Stimulated activated effector memory CD8-positive, alpha-beta T cell treated with anti-CD3 and anti-CD28 coated beads, Interleukin-12 subunit alpha, Interleukin-12 subunit beta, amount 100 ng/mL, for 72 hours (primary cell): ENCODE measurements around the gene THRA.

ENCODE experiments used
- ATAC-seq: fragments of 150-1000 bp; cut with Tn5 transposase; 2 replicates; pipeline ENCODE4 v1.10.0; 2021
- DNase-seq, 2 donors: peaks; one replicate each; pipeline ENCODE4 v3.0.0; 2021 to 2022; ENCODE audit warnings: low spot score in 2 of 2
- H3K27ac Mint-ChIP-seq: one replicate; pipeline ENCODE4 v1.8.0; 2022; ENCODE audit warnings: mild to moderate bottlenecking, mixed read lengths
- H3K36me3 Mint-ChIP-seq: one replicate; pipeline ENCODE4 v1.8.0; 2022; ENCODE audit warnings: mild to moderate bottlenecking, mixed read lengths
- H3K4me1 Mint-ChIP-seq: one replicate; pipeline ENCODE4 v1.8.0; 2022; ENCODE audit warnings: mixed read lengths
- H3K4me3 Mint-ChIP-seq: one replicate; pipeline ENCODE4 v1.8.0; 2022; ENCODE audit warnings: mild to moderate bottlenecking, mixed read lengths
- H3K9me3 Mint-ChIP-seq: one replicate; pipeline ENCODE4 v1.8.0; 2022; ENCODE audit warnings: mixed read lengths

The THRA gene

GRCh38 chr17:40068917-40069750 lies 6.4 kb downstream of the THRA start:
- peak overlapping the region; percentile 83 for H3K4me3 Mint-ChIP-seq
- DNase-seq (peak; percentile 54 to 84), ATAC-seq (peak; percentile 77)
- peak overlapping the region; percentile 95 for H3K27ac Mint-ChIP-seq
- H3K36me3 Mint-ChIP-seq, result peaks cover 10% of the 10 kb centered on the region
- peaks cover 83% of the 10 kb centered on the region for H3K4me1 Mint-ChIP-seq
- no peaks in the 10 kb centered on the region for H3K9me3 Mint-ChIP-seq

- H3K4me1 Mint-ChIP-seq, result peaks cover 81% of the 10 kb centered on the region
- H3K4me3 Mint-ChIP-seq, result peak overlapping the region; percentile 83
- peak overlapping the region; percentile 95 for H3K27ac Mint-ChIP-seq
- H3K36me3 Mint-ChIP-seq, result peaks cover 10% of the 10 kb centered on the region
- H3K9me3 Mint-ChIP-seq, result no peaks in the 10 kb centered on the region
- ATAC-seq (peak; percentile 53), DNase-seq (no peak)
Observed at GRCh38 chr17:40069751-40070708, 7.3 kb downstream of the THRA start.

GRCh38 chr17:40070709-40071312 lies 8.0 kb downstream of the THRA start:
- ATAC-seq (no peak), DNase-seq (no peak)
- Mint-ChIP-seq H3K4me3 (peak overlapping the region; percentile 83), H3K27ac (peak overlapping the region; percentile 95), H3K9me3 (no peaks in the 10 kb centered on the region), H3K4me1 (peaks cover 82% of the 10 kb centered on the region), H3K36me3 (peaks cover 10% of the 10 kb centered on the region)

GRCh38 chr17:40071313-40072039 lies 8.7 kb downstream of the THRA start:
- peak overlapping the region; percentile 95 for H3K27ac Mint-ChIP-seq
- peaks cover 84% of the 10 kb centered on the region for H3K4me1 Mint-ChIP-seq
- DNase-seq (no peak), ATAC-seq (no peak)
- H3K4me3 Mint-ChIP-seq, result peak overlapping the region; percentile 83
- H3K9me3 Mint-ChIP-seq, result no peaks in the 10 kb centered on the region
- H3K36me3 Mint-ChIP-seq, result peaks cover 10% of the 10 kb centered on the region

GRCh38 chr17:40072040-40072734 lies 9.4 kb downstream of the THRA start:
- ATAC-seq, result no peak
- peaks cover 85% of the 10 kb centered on the region for H3K4me1 Mint-ChIP-seq
- no peak overlapping the region for H3K4me3 Mint-ChIP-seq

GRCh38 chr17:40072735-40073346 lies 10.1 kb downstream of the THRA start:
- no peak overlapping the region for H3K4me3 Mint-ChIP-seq
- peaks cover 78% of the 10 kb centered on the region for H3K4me1 Mint-ChIP-seq
- no peaks in the 10 kb centered on the region for H3K9me3 Mint-ChIP-seq
- no peak for ATAC-seq
- peak overlapping the region; percentile 54 for H3K27ac Mint-ChIP-seq
- no peak for DNase-seq
- H3K36me3 Mint-ChIP-seq, result peaks cover 10% of the 10 kb centered on the region

More at GRCh38 chr17:40072040-40072734, 9.4 kb downstream of the THRA start:
- Mint-ChIP-seq H3K9me3 (no peaks in the 10 kb centered on the region), H3K36me3 (peaks cover 10% of the 10 kb centered on the region), H3K27ac (peak overlapping the region; percentile 95)
- DNase-seq, result no peak

- H3K27ac Mint-ChIP-seq, result peak overlapping the region; percentile 54
- DNase-seq (no peak), ATAC-seq (no peak)
- H3K4me3 Mint-ChIP-seq, result no peak overlapping the region
- H3K4me1 Mint-ChIP-seq, result peaks cover 71% of the 10 kb centered on the region
- no peaks in the 10 kb centered on the region for H3K9me3 Mint-ChIP-seq
- peaks cover 11% of the 10 kb centered on the region for H3K36me3 Mint-ChIP-seq
Observed at GRCh38 chr17:40073454-40074174, 10.8 kb downstream of the THRA start.

- Mint-ChIP-seq H3K36me3 (peaks cover 12% of the 10 kb centered on the region), H3K27ac (peak overlapping the region; percentile 54), H3K9me3 (no peaks in the 10 kb centered on the region), H3K4me3 (no peak overlapping the region), H3K4me1 (peaks cover 65% of the 10 kb centered on the region)
- DNase-seq (no peak), ATAC-seq (no peak)
Observed at GRCh38 chr17:40074175-40074512, 11.4 kb downstream of the THRA start.

GRCh38 chr17:40074871-40075200 lies 12.1 kb downstream of the THRA start:
- peaks cover 58% of the 10 kb centered on the region for H3K4me1 Mint-ChIP-seq
- peaks cover 6% of the 10 kb centered on the region for H3K36me3 Mint-ChIP-seq
- H3K27ac Mint-ChIP-seq, result peak overlapping the region; percentile 54
- no peaks in the 10 kb centered on the region for H3K9me3 Mint-ChIP-seq
- DNase-seq (no peak), ATAC-seq (no peak)
- no peak overlapping the region for H3K4me3 Mint-ChIP-seq

- no peaks in the 10 kb centered on the region for H3K9me3 Mint-ChIP-seq
- H3K4me1 Mint-ChIP-seq, result peaks cover 53% of the 10 kb centered on the region
- no peak overlapping the region for H3K4me3 Mint-ChIP-seq
- peak; percentile 77 for ATAC-seq
- peaks cover 6% of the 10 kb centered on the region for H3K36me3 Mint-ChIP-seq
- H3K27ac Mint-ChIP-seq, result peak overlapping the region; percentile 77
- peak; percentile 66 to 86 for DNase-seq
Observed at GRCh38 chr17:40075201-40075941, 12.6 kb downstream of the THRA start.

- ATAC-seq (no peak), DNase-seq (no peak)
- peak overlapping the region; percentile 77 for H3K27ac Mint-ChIP-seq
- H3K4me1 Mint-ChIP-seq, result peaks cover 47% of the 10 kb centered on the region
- H3K4me3 Mint-ChIP-seq, result no peak overlapping the region
- no peaks in the 10 kb centered on the region for H3K9me3 Mint-ChIP-seq
- peaks cover 6% of the 10 kb centered on the region for H3K36me3 Mint-ChIP-seq
Observed at GRCh38 chr17:40075942-40076498, 13.3 kb downstream of the THRA start.

GRCh38 chr17:40076591-40076990 lies 13.8 kb downstream of the THRA start:
- H3K36me3 Mint-ChIP-seq, result peaks cover 6% of the 10 kb centered on the region
- H3K27ac Mint-ChIP-seq, result no peak overlapping the region

GRCh38 chr17:40079545-40079944 lies 16.8 kb downstream of the THRA start:
- no peaks in the 10 kb centered on the region for H3K9me3 Mint-ChIP-seq
- ATAC-seq (no peak), DNase-seq (no peak)
- no peak overlapping the region for H3K4me3 Mint-ChIP-seq
- H3K4me1 Mint-ChIP-seq, result peaks cover 27% of the 10 kb centered on the region
- H3K27ac Mint-ChIP-seq, result peak overlapping the region; percentile 88
- H3K36me3 Mint-ChIP-seq, result peaks cover 15% of the 10 kb centered on the region

More at GRCh38 chr17:40076591-40076990, 13.8 kb downstream of the THRA start:
- H3K4me3 Mint-ChIP-seq, result no peak overlapping the region
- ATAC-seq (no peak), DNase-seq (no peak)
- H3K9me3 Mint-ChIP-seq, result no peaks in the 10 kb centered on the region
- peaks cover 41% of the 10 kb centered on the region for H3K4me1 Mint-ChIP-seq
